ACHN (cell line): ENCODE data around the gene KCNG2.

Experiments
- DNase-seq: peaks from one replicate; pipeline ENCODE4 v3.0.0-alpha.2; 2015
- in situ Hi-C: cut with HindIII; loops from 2 replicates; pipeline ENCODE4 v1.10.0; 2017; ENCODE audit warnings: low sequenced_read_pairs, low pct_ligation_motif_present, low pct_unique_long_range_greater_than_20kb

KCNG2 gene

DNA sequence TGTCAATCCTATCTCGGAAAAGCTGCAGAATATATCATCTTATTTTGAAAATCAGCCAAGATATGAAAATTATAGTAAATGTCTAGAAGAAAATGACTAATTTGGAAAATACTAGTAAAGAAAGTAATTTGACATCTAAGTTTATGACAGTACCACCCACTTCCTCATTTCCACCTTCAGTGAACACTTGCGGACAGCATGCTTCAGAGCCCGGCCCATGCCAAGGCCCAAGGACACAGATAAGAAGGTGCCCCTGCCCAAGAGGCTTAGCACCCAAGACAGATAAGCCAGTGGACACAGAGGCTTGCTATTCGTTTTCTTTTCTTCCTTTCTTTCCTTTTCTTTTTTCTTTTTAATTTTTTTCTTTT lies 4.8 kb upstream of the KCNG2 start:
- no peak for DNase-seq
- in situ Hi-C loops: no loop called here

DNA sequence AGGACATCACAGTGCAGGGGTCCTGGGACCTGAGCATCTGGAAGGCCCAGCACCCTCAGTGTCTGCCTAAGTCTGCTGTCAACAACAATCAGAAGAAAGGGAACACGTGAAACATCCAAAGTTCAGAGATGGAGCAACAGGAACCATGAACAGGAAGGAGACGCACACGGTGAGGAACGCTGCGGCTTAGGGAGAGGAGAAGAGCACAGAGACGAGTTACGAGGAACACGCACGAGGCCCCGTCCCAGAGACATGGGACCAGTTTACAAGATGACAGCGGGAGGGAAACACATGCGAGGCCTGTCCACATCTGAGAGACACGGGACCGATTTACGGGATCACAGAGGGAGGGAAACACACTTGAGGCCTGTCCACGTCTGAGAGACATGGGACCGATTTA lies 2.9 kb upstream of the KCNG2 start:
- in situ Hi-C loops: no loop called here
- DNase-seq: no peak

DNA sequence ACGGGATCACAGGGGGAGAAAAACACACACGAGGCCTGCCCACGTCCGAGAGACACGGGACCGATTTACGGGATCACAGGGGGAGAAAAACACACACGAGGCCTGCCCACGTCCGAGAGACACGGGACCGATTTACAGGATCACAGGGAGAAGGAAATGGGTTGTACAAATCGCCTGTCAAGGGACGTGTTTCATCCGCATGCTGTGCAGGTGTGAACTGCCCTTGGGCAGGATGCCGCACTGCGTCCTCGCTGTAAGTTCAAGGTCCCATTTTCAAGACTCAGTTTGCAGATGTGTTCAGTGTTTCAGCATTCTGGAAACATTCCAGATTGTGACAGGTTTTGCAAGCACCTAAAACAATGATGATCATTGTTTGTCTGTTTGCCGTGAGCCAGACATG lies 2.3 kb upstream of the KCNG2 start:
- no peak for DNase-seq
- in situ Hi-C loops: no loop called here

DNA sequence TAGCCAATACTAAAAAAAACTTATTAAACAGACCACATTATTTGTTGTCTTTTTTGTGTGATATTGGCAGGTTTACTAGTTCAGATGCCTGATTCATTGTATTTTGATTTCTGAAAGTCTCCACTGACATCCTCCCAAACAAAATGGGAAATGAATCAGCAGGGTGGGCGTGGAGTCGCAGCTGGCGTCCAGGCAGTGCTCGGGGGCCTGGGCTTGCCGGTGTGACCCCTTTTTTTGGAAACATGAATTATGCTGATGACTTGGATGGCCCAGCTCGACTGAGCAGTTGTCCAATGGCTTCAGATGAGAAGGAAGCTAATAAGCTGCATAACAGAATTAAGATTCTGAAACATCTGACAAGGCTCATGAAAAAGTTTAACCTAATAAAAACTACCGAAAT lies 1.7 kb upstream of the KCNG2 start:
- in situ Hi-C loops: no loop called here
- no peak for DNase-seq

DNA sequence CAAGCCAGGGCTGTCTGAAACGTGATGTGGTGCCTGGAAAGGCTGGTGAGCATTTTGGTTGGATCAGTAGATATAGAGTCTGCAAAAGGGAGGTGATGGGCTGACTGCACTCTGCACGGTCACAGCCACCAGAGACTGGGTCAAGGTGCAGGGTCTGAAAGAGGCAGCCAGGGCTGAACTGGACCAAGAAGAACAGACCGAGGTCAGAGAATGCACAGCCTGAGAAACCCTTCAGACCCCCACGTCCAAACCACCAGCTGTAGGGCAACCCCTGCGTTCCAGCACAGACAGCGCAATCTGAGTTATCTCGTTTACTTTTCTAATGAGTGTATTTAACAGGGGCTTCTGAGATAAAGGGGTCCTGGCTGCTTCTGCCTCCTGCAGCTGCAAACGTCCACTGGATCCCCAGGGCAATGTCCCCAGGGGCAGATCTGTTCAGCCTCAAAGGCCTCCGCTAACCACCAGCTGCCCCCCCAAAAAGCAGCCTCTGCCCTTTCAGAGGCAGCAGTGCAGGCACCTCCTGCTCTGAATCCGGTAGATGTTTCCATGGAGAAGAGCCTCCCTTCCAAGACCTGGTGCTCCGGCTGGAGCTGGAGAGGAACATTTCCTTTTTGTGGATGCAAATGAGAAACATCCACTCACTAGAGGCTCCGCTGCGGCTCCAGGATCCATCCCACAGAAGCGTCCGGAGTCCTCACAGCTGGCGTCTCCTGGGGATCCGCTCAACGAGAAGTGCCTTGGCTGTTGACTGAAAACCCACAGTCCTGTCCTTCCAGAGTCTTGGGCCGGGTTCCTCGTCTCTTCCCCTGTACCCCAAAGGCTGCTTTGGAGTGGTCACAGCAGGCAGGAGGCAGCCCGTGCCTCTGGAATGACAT lies 970 bp upstream of the KCNG2 start:
- in situ Hi-C loops: no loop called here
- no peak for DNase-seq

DNA sequence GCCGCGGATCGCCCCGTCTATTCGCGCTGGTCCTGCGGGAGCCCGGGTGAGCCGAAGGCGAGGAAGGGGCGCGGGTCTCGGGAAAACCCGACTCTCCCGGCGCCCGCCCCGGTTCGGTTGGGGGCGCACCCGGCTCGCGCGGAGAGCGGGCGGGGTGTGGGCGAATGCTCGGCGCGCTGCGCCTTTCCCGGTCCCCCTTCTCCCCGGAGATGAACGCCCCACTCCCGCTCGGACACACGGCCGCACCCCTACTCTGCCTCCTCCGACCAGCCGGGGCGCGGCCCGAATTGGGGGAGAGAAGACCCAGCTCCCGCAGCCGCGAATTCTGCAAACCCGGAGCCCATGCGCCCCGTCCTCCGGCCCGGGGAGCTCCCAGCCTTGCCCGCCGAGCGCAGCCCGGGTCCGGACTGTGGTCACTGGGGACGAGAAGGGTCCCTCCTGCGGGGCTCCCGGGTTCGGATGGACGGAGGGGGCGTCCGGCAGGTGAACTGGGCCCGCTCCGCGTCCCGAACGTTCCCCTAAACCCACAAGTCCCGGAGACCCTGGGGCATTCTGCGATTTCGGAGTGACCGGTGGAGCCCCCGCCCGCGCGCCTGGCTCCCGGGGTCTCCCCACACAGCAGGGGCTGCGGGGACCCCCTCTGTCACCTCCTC lies 734 bp downstream of the KCNG2 start:
- in situ Hi-C loops: no loop called here
- no peak for DNase-seq

DNA sequence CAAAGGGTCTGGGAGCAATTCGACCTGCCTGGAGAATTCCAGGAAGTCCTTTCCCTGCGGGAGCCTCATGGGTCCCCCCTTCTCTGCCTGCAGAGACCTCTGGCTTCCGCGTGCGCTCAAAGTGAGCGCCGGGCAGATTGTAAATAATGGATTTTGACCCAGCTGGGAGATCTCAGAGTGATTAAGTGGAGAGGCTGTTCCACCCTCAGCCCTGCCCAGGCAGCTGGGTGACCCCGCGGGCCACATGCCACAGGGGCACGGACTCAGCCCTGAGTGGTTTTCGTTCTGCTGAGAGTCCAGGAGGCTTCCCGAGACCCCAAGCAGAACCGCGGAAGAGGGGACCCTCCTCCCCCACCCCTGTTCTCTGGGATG lies 1.2 kb downstream of the KCNG2 start:
- in situ Hi-C loops: no loop called here
- DNase-seq: no peak

DNA sequence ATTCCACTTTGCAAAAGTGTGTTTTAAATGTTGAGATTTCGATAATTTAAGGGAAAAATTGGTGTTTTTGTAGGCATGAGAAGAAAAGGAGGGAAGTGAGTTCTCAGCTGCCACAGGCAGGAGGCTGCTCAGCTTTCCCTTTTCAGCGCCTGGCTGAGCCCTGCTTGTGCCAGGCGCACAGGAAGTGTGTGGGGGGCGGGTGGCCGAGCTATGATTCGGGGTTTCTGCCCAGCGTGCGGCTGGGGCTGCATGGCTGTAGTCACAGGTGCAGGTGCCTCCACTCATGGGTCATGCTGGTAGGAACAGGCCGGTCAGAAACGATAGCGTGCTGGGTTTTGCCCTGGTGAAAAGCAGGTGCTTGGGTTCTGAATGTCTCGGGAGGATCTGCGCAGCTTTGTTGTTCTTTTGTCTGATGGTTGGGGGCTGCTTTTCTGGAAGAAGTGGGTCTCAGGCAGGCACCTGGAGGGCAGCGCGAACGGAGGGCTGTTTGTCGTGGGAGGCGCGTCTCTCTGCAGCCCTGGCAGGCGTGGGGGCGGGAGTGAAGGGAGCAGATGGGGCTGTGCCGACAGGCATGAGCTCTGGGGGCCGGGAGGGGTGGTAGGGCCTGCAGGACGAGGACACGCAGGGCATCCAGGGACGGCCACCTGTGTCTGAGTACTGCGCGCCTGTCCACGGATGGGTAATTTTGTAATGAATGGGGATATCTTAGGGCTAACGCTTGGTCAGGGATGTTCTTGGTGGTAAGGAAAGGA lies 2.1 kb downstream of the KCNG2 start:
- in situ Hi-C loops: no loop called here
- no peak for DNase-seq

DNA sequence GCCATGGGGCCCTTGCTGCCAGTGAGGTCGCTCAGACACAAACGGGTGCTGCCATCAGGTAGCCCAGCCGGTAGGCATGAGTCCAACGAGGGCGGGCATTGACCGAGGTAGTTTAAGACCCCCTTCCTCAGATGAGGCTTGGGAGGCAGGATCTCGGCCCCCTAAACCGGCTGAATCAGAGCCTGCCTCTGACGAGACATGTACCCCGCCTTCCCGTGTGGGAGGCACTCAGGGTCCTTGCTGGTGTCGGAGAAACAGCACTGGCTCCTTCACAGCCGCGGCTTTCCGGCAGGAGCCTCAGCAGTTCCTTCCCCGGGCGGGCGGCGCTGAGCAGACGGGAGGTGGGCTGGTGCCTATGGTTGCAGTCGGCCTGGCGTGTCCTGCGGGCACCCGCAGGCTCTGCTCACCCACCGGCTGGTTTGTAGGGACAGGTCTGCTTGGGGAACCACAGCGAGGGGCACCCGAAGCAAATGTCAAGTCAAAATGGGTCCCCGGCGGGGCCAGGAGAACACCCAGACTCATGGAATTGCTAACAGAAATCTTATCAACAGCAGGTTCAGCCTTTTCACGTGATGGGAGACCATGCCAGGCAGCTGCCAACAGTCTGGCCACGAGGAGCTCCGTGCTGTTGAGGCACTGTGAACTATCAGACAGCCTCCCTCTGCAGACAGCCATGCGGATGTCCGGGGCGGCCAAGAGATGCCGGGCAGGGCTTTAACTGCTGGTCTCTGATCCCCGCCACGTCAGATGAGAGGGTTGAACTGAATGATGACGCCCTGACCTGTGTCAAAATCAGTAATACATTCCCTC lies 2.8 kb downstream of the KCNG2 start:
- in situ Hi-C loops: no loop called here
- no peak for DNase-seq

DNA sequence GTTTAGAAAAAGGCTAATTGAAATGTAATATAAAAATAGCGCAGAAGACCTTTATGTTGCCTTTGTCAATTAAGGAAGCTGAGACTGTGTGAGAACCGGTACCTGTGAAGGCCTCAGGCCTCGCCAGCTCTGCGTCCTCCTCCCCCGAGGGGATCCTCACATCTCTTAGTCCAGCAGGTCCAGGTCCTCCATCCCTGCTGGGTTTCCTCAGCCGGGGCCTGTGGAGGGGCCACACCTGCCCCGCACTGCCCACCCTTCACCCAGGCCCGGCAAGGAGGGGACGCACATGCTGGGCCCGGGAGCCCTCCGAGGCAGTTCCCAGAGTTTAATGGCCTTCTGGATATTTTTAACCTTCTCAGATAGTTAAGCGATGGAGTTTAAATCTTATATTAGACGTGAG lies 3.5 kb downstream of the KCNG2 start:
- in situ Hi-C loops: no loop called here
- no peak for DNase-seq

DNA sequence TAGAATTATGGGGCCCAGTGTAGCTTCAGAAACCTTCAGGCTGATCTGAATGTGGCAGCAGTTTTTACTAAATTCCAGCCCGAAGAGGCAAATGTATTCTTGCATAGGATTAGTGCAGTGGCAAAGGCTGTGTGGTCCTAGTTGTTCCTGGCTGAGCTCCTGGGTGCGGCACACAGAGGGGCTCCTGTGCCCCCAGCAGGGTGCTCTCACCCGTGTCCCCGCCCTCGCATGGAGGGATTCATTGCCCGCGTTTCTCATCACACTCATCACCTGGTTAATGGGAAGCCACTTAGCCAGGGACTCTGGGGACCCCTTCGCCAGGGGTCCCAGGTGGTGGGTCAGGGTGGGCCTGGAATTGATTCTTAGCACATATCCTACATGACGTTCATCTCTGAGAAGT lies 3.9 kb downstream of the KCNG2 start:
- in situ Hi-C loops: no loop called here
- no peak for DNase-seq

DNA sequence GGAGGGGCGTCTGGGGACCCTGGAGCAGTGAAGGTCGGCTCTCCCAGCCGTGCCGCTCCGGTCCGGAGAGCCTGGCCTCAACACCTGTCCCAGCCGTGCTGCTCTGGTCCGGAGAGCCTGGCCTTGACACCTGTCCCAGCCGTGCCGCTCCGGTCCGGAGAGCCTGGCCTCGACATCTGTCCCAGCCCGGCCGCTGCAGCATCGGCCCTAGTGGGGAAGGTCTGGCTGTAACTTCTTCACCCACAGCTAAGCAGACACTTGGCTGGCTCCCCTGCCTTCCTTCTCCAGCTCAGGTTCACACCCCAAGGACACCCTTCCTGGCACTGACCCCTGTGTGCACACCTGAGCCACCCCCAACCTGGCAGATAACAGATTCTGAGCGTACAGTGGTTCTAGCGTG lies 4.6 kb downstream of the KCNG2 start:
- in situ Hi-C loops: no loop called here
- DNase-seq: no peak

DNA sequence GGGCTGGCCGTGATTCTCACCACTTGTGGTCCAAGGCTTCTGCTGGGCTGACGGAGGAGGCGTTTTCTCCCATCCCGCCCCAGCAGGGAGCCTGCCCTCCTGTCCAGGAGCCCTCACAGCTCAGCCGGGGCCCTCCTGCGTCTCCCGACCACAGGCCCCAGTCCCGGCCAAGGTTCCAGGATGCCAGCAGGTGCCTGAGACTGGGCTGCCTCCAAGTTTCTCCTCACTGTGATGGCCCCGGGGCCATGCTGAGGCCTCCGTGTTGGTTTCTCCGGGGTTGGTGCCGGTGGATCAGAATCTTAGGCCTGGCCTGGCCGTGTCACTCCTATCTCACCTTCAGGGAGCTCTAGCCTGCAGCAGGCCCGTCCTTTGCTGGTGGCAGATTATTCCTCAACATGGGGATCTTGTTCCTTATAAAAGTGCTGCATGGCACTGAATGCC lies 5.9 kb downstream of the KCNG2 start:
- no peak for DNase-seq
- in situ Hi-C loops: no loop called here

DNA sequence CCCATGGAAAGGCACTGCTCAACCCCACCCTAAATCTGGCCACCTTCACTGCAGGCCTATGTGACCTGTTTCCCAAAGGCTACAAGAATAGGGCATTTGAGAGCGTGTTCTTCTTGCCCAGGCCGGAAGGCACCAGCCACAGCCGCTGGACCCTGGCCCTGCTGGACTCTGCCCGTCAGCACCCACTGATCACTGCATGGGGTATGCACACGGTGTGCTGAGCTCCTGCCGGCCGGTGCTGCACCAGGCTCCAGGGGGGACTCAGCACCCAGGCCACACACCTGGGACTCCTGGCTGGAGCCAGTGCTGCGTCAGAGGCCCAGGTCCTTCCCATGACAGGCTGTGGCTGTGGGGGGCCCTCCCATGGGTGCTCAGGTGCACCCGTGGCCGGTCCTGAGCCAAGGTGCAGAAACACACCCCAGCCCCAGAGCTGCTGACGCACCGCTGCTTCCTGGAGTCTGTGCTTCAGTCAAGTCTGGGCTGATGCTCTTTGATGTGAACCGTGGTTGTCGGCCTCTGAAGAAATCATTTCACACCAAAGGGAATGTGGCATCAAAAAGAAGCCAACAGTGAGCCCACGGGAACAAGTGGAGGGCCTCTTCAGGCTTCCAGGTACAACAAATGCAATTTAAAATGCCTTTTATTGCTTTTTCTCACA lies 6.5 kb downstream of the KCNG2 start:
- in situ Hi-C loops: no loop called here
- DNase-seq: no peak

DNA sequence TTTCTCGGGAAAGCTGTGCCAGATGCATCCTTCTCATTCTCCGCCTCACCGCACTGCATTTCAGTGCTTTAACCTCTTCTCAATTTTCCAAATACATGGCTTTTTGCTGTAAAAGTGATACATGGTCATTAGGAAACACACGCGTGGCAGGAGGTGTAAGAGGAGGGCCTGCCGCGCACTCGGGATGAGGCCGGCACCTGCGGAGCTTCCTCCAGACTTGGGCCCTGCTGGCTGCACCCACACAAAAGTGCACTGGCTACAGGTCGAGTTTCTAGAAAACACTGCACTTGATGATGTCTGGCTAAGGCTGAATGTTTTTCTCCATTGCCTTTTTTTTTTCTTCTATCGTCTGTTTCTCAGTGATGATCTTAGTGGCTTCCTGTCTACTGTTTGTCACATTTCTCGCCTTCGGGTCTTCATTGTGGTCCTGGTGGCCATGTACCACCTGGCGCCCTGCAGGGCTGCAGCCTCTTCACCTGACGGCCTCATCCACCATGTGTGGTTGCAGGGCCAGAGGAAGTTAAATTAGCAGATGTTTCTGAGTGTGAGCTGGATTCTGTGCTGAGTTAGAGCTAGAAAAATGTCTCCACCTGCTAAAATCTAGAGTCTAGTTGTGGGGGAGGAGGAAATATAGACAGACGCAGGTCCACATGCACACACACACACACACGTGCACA lies 7.6 kb downstream of the KCNG2 start:
- in situ Hi-C loops: no loop called here
- DNase-seq: no peak

DNA sequence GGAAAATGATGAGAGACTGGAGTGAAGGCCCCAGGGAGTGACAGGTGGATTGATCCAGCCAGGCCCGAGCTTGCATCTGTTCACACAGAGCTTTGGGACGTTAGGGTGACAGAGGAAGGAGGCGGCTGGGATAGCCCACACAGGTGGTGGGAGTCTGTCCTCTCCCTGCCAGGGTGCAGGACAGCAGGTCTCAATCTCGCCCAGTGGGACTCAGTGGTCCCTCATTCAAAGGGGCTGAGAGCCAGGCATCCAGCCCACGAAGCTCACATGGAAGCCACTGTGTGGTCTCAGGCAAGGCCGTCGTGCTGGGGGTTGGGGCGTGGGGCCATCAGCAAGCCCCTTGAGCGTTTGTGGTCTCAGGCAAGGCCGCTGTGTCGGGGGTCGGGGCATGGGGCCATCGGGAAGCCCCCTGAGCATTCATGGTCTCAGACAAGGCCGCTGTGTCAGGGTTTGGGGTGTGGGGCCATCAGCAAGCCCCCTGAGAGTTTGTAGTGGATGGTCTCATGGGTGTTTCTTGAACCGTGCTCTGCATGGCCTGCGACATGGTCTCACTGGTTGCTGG lies 8.3 kb downstream of the KCNG2 start:
- no peak for DNase-seq
- in situ Hi-C loops: no loop called here

DNA sequence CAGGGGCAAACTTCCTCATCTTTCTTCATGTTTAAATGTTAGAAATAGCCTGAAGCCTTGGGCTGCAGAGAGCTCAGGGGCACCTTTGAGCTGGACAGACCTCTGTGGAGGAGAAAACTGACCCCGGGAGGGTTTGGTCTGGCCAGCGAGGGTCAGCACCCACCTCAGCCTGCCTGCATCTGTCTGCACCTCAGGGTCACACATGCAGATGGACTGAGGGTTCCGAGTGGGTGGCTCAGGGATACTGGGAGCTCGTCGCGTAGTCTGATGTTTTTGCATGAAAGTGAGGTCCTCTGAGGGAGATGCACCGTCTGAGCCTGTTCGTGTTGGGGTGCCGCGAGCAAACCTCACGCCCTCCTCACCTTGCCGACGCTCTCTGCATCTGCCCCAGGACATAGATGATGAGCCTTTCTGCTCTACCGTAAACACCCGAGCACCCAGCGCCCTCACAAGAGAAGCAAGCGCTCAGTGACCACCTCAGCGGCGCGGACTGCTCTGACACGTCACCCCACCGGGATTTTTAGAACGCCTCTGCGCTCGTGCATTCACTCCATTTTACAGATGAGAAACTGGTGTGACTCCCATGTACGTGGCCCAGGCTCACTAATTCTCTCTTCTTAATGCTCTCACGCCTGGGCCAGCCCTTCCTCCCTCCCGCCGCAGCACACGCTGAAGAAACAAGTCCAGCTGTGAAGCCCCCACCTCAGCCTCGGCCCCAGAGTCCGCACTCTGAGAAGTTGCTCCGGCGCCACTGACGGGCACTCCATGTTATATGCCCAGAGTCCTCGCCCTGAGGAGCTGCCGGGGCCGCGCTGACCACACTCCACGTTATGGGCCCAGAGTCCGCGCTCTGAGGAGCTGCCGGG lies 9.5 kb downstream of the KCNG2 start:
- no peak for DNase-seq
- in situ Hi-C loops: no loop called here
